Central memory CD8-positive, alpha-beta T cell (primary cell): ENCODE results near the gene CCR5.
A peak's percentile ranks its signal among the peaks of the same experiment; 100 is the strongest.
"Not testable (repeated sequence)": the region's sequence is repeated elsewhere in the genome, so short reads cannot be mapped to it uniquely, and the experiment has no call there.

Source experiments
- ATAC-seq: fragments of 150-1000 bp; cut with Tn5 transposase; replicated peaks from 2 replicates; pipeline ENCODE4 v1.10.0; 2022; ENCODE audit warnings: mild to moderate bottlenecking, moderate FRiP score, moderate number of reproducible peaks; ENCODE audit not compliant: poor library complexity, severe bottlenecking; ENCODE audit errors: extremely low read depth
- DNase-seq, 2 donors: peaks; one replicate each; pipeline ENCODE4 v3.0.0; 2021; ENCODE audit warnings: low spot score in 2 of 2
- H3K27ac Mint-ChIP-seq: one replicate; pipeline ENCODE4 v1.8.0; 2022; ENCODE audit warnings: low read depth, mild to moderate bottlenecking, moderate library complexity, mixed read lengths
- H3K27me3 Mint-ChIP-seq: one replicate; pipeline ENCODE4 v1.8.0; 2022; ENCODE audit warnings: mixed read lengths
- H3K36me3 Mint-ChIP-seq: one replicate; pipeline ENCODE4 v1.8.0; 2022; ENCODE audit warnings: mild to moderate bottlenecking, moderate library complexity, mixed read lengths; ENCODE audit not compliant: insufficient read depth
- H3K4me1 Mint-ChIP-seq: one replicate; pipeline ENCODE4 v1.8.0; 2022; ENCODE audit warnings: mixed read lengths
- H3K4me3 Mint-ChIP-seq: one replicate; pipeline ENCODE4 v1.8.0; 2022; ENCODE audit warnings: mild to moderate bottlenecking, moderate library complexity, mixed read lengths
- H3K9me3 Mint-ChIP-seq: one replicate; pipeline ENCODE4 v1.8.0; 2022; ENCODE audit warnings: mixed read lengths

CCR5 gene

GRCh38 chr3:46375814-46376213, 5.1 kb downstream of the CCR5 start:
- H3K4me3 Mint-ChIP-seq = peak overlapping the region; percentile 81
- H3K27ac Mint-ChIP-seq = peak overlapping the region; percentile 85
- peaks cover 36% of the 10 kb centered on the region for H3K36me3 Mint-ChIP-seq
- H3K27me3 Mint-ChIP-seq = no peaks in the 10 kb centered on the region
- no peaks in the 10 kb centered on the region for H3K9me3 Mint-ChIP-seq
- DNase-seq = no peak
- ATAC-seq = peak; percentile 38
- H3K4me1 Mint-ChIP-seq = peaks cover 61% of the 10 kb centered on the region

GRCh38 chr3:46378426-46378942, 7.7 kb downstream of the CCR5 start:
- Mint-ChIP-seq H3K36me3 (peaks cover 27% of the 10 kb centered on the region), H3K4me3 (no peak overlapping the region), H3K27me3 (no peaks in the 10 kb centered on the region), H3K9me3 (no peaks in the 10 kb centered on the region), H3K27ac (peak overlapping the region; percentile 24), H3K4me1 (peaks cover 59% of the 10 kb centered on the region)
- ATAC-seq = no peak
- DNase-seq = peak; percentile 35 to 52

GRCh38 chr3:46380471-46381221, 9.9 kb downstream of the CCR5 start:
- Mint-ChIP-seq H3K27me3 (no peaks in the 10 kb centered on the region), H3K36me3 (peaks cover 14% of the 10 kb centered on the region), H3K27ac (peak overlapping the region; percentile 17), H3K4me1 (peaks cover 44% of the 10 kb centered on the region), H3K9me3 (no peaks in the 10 kb centered on the region), H3K4me3 (peak overlapping the region; percentile 20)
- ATAC-seq = peak; percentile 56
- no peak for DNase-seq

- H3K4me1 Mint-ChIP-seq = peaks cover 39% of the 10 kb centered on the region
- no peak overlapping the region for H3K4me3 Mint-ChIP-seq
- no peaks in the 10 kb centered on the region for H3K27me3 Mint-ChIP-seq
- DNase-seq (no peak), ATAC-seq (no peak)
- H3K36me3 Mint-ChIP-seq = peaks cover 14% of the 10 kb centered on the region
- peak overlapping the region; percentile 17 for H3K27ac Mint-ChIP-seq
- no peaks in the 10 kb centered on the region for H3K9me3 Mint-ChIP-seq
These were observed 10.9 kb downstream of the CCR5 start for GRCh38 chr3:46381625-46382024.

GRCh38 chr3:46383211-46383950, 12.6 kb downstream of the CCR5 start:
- Mint-ChIP-seq H3K9me3 (no peaks in the 10 kb centered on the region), H3K27ac (no peak overlapping the region), H3K4me3 (no peak overlapping the region), H3K4me1 (peaks cover 27% of the 10 kb centered on the region), H3K36me3 (peaks cover 5% of the 10 kb centered on the region), H3K27me3 (no peaks in the 10 kb centered on the region)
- ATAC-seq (no peak), DNase-seq (no peak)

GRCh38 chr3:46383951-46384330, 13.2 kb downstream of the CCR5 start:
- no peaks in the 10 kb centered on the region for H3K9me3 Mint-ChIP-seq
- H3K4me1 Mint-ChIP-seq = peaks cover 25% of the 10 kb centered on the region
- DNase-seq (no peak), ATAC-seq (no peak)
- H3K27me3 Mint-ChIP-seq = no peaks in the 10 kb centered on the region
- H3K27ac Mint-ChIP-seq = no peak overlapping the region
- no peak overlapping the region for H3K4me3 Mint-ChIP-seq
- peaks cover 5% of the 10 kb centered on the region for H3K36me3 Mint-ChIP-seq

GRCh38 chr3:46386205-46386604, 15.5 kb downstream of the CCR5 start:
- Mint-ChIP-seq H3K4me1 (peaks cover 15% of the 10 kb centered on the region), H3K36me3 (peaks cover under 1% of the 10 kb centered on the region), H3K27ac (no peak overlapping the region), H3K9me3 (no peaks in the 10 kb centered on the region), H3K27me3 (no peaks in the 10 kb centered on the region), H3K4me3 (no peak overlapping the region)
- ATAC-seq (no peak), DNase-seq (no peak)

GRCh38 chr3:46388847-46389246, 18.1 kb downstream of the CCR5 start:
- ATAC-seq, H3K36me3 Mint-ChIP-seq, H3K27me3 Mint-ChIP-seq, H3K4me3 Mint-ChIP-seq, DNase-seq, H3K27ac Mint-ChIP-seq, H3K4me1 Mint-ChIP-seq, H3K9me3 Mint-ChIP-seq: not testable (repeated sequence)

- DNase-seq = no peak
- Mint-ChIP-seq H3K36me3 (no peaks in the 10 kb centered on the region), H3K9me3 (no peaks in the 10 kb centered on the region), H3K27ac (no peak overlapping the region), H3K27me3 (no peaks in the 10 kb centered on the region), H3K4me1 (no peaks in the 10 kb centered on the region), H3K4me3 (no peak overlapping the region)
- ATAC-seq = no peak
These were observed 18.6 kb downstream of the CCR5 start for GRCh38 chr3:46389306-46389705.

- not testable (repeated sequence) for H3K36me3 Mint-ChIP-seq, H3K9me3 Mint-ChIP-seq, ATAC-seq, H3K27ac Mint-ChIP-seq, H3K4me3 Mint-ChIP-seq, H3K27me3 Mint-ChIP-seq, H3K4me1 Mint-ChIP-seq, DNase-seq
These were observed 20.8 kb downstream of the CCR5 start for GRCh38 chr3:46391526-46391925.

GRCh38 chr3:46393011-46393410, 22.3 kb downstream of the CCR5 start:
- no peak for ATAC-seq
- no peaks in the 10 kb centered on the region for H3K4me1 Mint-ChIP-seq
- H3K4me3 Mint-ChIP-seq = no peak overlapping the region
- H3K27ac Mint-ChIP-seq = peak overlapping the region; percentile 8
- no peaks in the 10 kb centered on the region for H3K27me3 Mint-ChIP-seq
- no peaks in the 10 kb centered on the region for H3K9me3 Mint-ChIP-seq
- no peaks in the 10 kb centered on the region for H3K36me3 Mint-ChIP-seq
- DNase-seq = no peak

GRCh38 chr3:46393554-46394434, 23.0 kb downstream of the CCR5 start:
- no peak overlapping the region for H3K4me3 Mint-ChIP-seq
- no peaks in the 10 kb centered on the region for H3K9me3 Mint-ChIP-seq
- DNase-seq = no peak
- no peaks in the 10 kb centered on the region for H3K27me3 Mint-ChIP-seq
- H3K36me3 Mint-ChIP-seq = no peaks in the 10 kb centered on the region
- ATAC-seq = no peak
- no peaks in the 10 kb centered on the region for H3K4me1 Mint-ChIP-seq
- no peak overlapping the region for H3K27ac Mint-ChIP-seq
